Measurements from ENCODE around the gene ATP13A1.
"Not testable (repeated sequence)": the region's sequence is repeated elsewhere in the genome, so short reads cannot be mapped to it uniquely, and the experiment has no call there.

The ATP13A1 gene

GRCh38 chr19:19663256-19664120, at the start of gene ATP13A1:
TSS of gene ATP13A1 (minus strand) at chr19:19663676. CDS start at chr19:19663666, 10 bp downstream.
- H3K27ac ChIP-seq = peak within 1 kb of the TSS; percentile 77

GRCh38 chr19:19711934-19712828, 48.7 kb upstream of the ATP13A1 start:
- H3K27ac ChIP-seq = no peak overlapping the region
- no peak for TF ChIP-seq CTCF (conservative IDR thresholded peaks at IDR 0.05)

More at GRCh38 chr19:19663256-19664120, at the start of gene ATP13A1:
- TF ChIP-seq CTCF (conservative IDR thresholded peaks at IDR 0.05) = peak; percentile 14; the same call in 1 of the 2 replicates

GRCh38 chr19:19711306-19711933, 47.9 kb upstream of the ATP13A1 start:
- TF ChIP-seq CTCF (conservative IDR thresholded peaks at IDR 0.05) = no peak
- no peak overlapping the region for H3K27ac ChIP-seq

GRCh38 chr19:19710506-19710905, 47.0 kb upstream of the ATP13A1 start:
- TF ChIP-seq CTCF (conservative IDR thresholded peaks at IDR 0.05) = no peak
- no peak overlapping the region for H3K27ac ChIP-seq

GRCh38 chr19:19704836-19705235, 41.4 kb upstream of the ATP13A1 start:
- no peak for TF ChIP-seq CTCF (conservative IDR thresholded peaks at IDR 0.05)
- no peak overlapping the region for H3K27ac ChIP-seq

GRCh38 chr19:19700493-19700892, 37.0 kb upstream of the ATP13A1 start:
- not testable (repeated sequence) for H3K27ac ChIP-seq

- no peak overlapping the region for H3K27ac ChIP-seq
- no peak for TF ChIP-seq CTCF (conservative IDR thresholded peaks at IDR 0.05)
These were observed 34.1 kb upstream of the ATP13A1 start for GRCh38 chr19:19697589-19697988.

Measured in VCaP (cell line).